Endodermal cell (in vitro differentiated cells): Measurements from ENCODE around the gene LSM14A. TPM values are rescaled to one million over a fixed set of nuclear protein-coding genes. Genes with fewer than 3 reads are reported as not detected.
A peak's percentile ranks its signal among the peaks of the same experiment; 100 is the strongest.

Experiments used
- DNase-seq: peaks from one replicate; pipeline ENCODE4 v3.0.0-alpha.2; 2017
- H3K27ac ChIP-seq: 2 replicates; pipeline ENCODE4 v1.5.1; 2013; ENCODE audit warnings: mild to moderate bottlenecking, low read depth, low read length, moderate library complexity
- H3K27me3 ChIP-seq: 2 replicates; pipeline ENCODE4 v1.6.1; 2013; ENCODE audit warnings: mild to moderate bottlenecking, low read length, moderate library complexity; ENCODE audit not compliant: insufficient read depth, control insufficient read depth, poor library complexity, severe bottlenecking
- H3K36me3 ChIP-seq: 2 replicates; pipeline ENCODE4 v1.7.0; 2013; ENCODE audit warnings: mild to moderate bottlenecking, low read length, moderate library complexity; ENCODE audit not compliant: control insufficient read depth, insufficient read depth
- H3K4me1 ChIP-seq: one replicate; pipeline ENCODE4 v1.7.0; 2013; ENCODE audit warnings: low read length; ENCODE audit not compliant: control insufficient read depth, insufficient read depth
- H3K4me3 ChIP-seq: 2 replicates; pipeline ENCODE4 v1.5.1; 2013; ENCODE audit warnings: mild to moderate bottlenecking, low read length, moderate library complexity
- H3K9ac ChIP-seq: 2 replicates; pipeline ENCODE4 v1.6.1; 2013; ENCODE audit warnings: mild to moderate bottlenecking, low read length, moderate library complexity; ENCODE audit not compliant: poor library complexity, severe bottlenecking; ENCODE audit errors: extremely low read depth
- H3K9me3 ChIP-seq: 2 replicates; pipeline ENCODE4 v1.6.1; 2013; ENCODE audit warnings: mild to moderate bottlenecking, low read length, moderate library complexity; ENCODE audit not compliant: control insufficient read depth
- H3K27ac Mint-ChIP-seq: 2 replicates; pipeline ENCODE4 v1.8.0; 2020; ENCODE audit warnings: mixed read lengths
- H3K27me3 Mint-ChIP-seq: 2 replicates; pipeline ENCODE4 v1.8.0; 2021; ENCODE audit warnings: mild to moderate bottlenecking, mixed read lengths; ENCODE audit not compliant: insufficient read depth
- H3K36me3 Mint-ChIP-seq: 2 replicates; pipeline ENCODE4 v1.8.0; 2020; ENCODE audit warnings: low read depth, mixed read lengths
- H3K4me1 Mint-ChIP-seq: 2 replicates; pipeline ENCODE4 v1.8.0; 2020; ENCODE audit warnings: mixed read lengths
- H3K4me3 Mint-ChIP-seq: 2 replicates; pipeline ENCODE4 v1.8.0; 2020; ENCODE audit warnings: mild to moderate bottlenecking, moderate library complexity, mixed read lengths
- H3K9me3 Mint-ChIP-seq: 2 replicates; pipeline ENCODE4 v1.8.0; 2020; ENCODE audit warnings: mild to moderate bottlenecking, mixed read lengths
- WGBS, 2 experiments: methylation state at CpG; one replicate each; pipeline versions ENCODE4 v1.1.5 to v1.1.7; 2013; ENCODE audit warnings: missing lambda C conversion rate in 2 of 2, mixed read lengths in 1 of 2; ENCODE audit not compliant: insufficient coverage in 1 of 2, insufficient read length in 1 of 2; 5-methylcytosine and 5-hydroxymethylcytosine counted together
- total RNA-seq, 2 donors: library from RNA; stranded (reverse); fragmentation: NEBNext Ultra II Directional in 1 of 2; extraction: Animal tissue kit (Norgen Biotek cat#: 25700) in 1 of 2; gene quantifications; 2 replicates in 1 of 2; 3 replicates in 1 of 2; pipeline ENCODE4 v1.2.1, GENCODE V29; 2021
- TF ChIP-seq, protein P1 (sequence below): fragments of 200-600 bp; sonication (generic); conservative IDR thresholded peaks from 2 replicates; pipeline ENCODE4 v1.5.0; 2021; ENCODE audit warnings: antibody characterized with exemption, mild to moderate bottlenecking

Gene LSM14A
- total RNA-seq, 2 donors from 2014 or later, result 188 to 192 TPM

- Mint-ChIP-seq H3K9me3 (no peaks in the 10 kb centered on the region), H3K36me3 (peaks cover 17% of the 10 kb centered on the region), H3K4me1 (peaks cover 18% of the 10 kb centered on the region), H3K27ac (no peak overlapping the region), H3K4me3 (no peak overlapping the region), H3K27me3 (no peaks in the 10 kb centered on the region)
- DNase-seq, result no peak
- TF ChIP-seq, protein P1, sequence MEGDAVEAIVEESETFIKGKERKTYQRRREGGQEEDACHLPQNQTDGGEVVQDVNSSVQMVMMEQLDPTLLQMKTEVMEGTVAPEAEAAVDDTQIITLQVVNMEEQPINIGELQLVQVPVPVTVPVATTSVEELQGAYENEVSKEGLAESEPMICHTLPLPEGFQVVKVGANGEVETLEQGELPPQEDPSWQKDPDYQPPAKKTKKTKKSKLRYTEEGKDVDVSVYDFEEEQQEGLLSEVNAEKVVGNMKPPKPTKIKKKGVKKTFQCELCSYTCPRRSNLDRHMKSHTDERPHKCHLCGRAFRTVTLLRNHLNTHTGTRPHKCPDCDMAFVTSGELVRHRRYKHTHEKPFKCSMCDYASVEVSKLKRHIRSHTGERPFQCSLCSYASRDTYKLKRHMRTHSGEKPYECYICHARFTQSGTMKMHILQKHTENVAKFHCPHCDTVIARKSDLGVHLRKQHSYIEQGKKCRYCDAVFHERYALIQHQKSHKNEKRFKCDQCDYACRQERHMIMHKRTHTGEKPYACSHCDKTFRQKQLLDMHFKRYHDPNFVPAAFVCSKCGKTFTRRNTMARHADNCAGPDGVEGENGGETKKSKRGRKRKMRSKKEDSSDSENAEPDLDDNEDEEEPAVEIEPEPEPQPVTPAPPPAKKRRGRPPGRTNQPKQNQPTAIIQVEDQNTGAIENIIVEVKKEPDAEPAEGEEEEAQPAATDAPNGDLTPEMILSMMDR, result peak; percentile 18
- Histone ChIP-seq H3K4me3 (no peak overlapping the region), H3K9me3 (peaks cover 5% of the 10 kb centered on the region), H3K27me3 (no peaks in the 10 kb centered on the region), H3K27ac (no peak overlapping the region), H3K9ac (no peak overlapping the region), H3K36me3 (peaks cover 13% of the 10 kb centered on the region), H3K4me1 (peaks cover 11% of the 10 kb centered on the region)
- 95% methylated on average over 1 of the region's 1 CpG; no CpG with 5 or more reads in 1 of the 2 experiments for WGBS, 2 experiments
Measured at GRCh38 chr19:34275705-34276104, 103.4 kb downstream of the LSM14A start.

DNA sequence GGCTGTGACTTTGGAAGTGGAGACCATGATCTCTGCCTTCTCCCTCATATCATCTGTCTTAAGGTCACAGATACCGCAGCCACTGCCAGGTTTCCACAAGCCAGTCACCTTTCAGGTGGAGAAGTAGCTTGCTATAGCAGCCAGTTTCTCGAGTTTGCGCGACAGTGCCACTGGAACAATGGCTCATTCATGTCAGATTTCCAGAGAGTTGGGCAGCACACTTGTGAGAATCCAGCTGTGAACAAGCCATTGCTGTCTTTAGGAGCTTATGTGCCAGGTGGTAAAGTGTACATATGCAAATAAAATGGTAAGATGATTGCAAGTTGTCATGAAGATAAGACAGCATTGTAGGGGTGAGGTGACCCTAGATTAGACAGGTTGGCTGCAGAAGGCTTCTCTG is 104.3 kb downstream of the LSM14A start:
- no peaks in the 10 kb centered on the region for H3K9me3 Mint-ChIP-seq
- H3K4me1 Mint-ChIP-seq, result peaks cover 18% of the 10 kb centered on the region

DNA sequence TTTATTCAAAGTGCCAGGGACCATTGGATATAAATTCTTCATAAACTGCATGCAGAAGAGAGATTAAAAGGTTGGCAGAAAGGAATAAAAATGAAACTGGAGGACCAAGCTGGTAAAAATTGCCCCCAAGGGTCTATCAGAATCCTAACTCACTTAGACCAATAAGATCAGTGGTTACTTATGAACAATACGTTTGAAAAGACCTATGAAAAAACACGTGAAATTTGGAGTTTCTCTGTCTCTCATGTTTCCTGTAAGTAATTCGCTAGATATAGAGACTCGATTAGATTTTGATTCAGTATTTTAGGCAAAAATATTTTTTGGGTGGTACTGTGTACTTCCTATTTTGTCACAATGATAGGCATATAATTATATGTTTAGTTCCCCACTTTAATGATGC is 104.9 kb downstream of the LSM14A start:
- no peak overlapping the region for H3K4me3 Mint-ChIP-seq
- H3K27me3 Mint-ChIP-seq, result no peaks in the 10 kb centered on the region
- DNase-seq, result no peak
- no peaks in the 10 kb centered on the region for H3K9me3 Mint-ChIP-seq
- Histone ChIP-seq H3K27ac (no peak overlapping the region), H3K36me3 (peaks cover 13% of the 10 kb centered on the region), H3K27me3 (no peaks in the 10 kb centered on the region), H3K9me3 (peaks cover 5% of the 10 kb centered on the region), H3K9ac (no peak overlapping the region), H3K4me3 (no peak overlapping the region), H3K4me1 (peaks cover 11% of the 10 kb centered on the region)
- 94 to 97% methylated on average over 3 to 4 of the region's 4 CpGs for WGBS, 2 experiments
- H3K27ac Mint-ChIP-seq, result no peak overlapping the region
- peaks cover 18% of the 10 kb centered on the region for H3K4me1 Mint-ChIP-seq
- TF ChIP-seq, protein P1, result no peak
- H3K36me3 Mint-ChIP-seq, result peaks cover 17% of the 10 kb centered on the region

More for the DNA sequence above, 104.3 kb downstream of the LSM14A start:
- Histone ChIP-seq H3K9ac (no peak overlapping the region), H3K4me1 (peaks cover 11% of the 10 kb centered on the region), H3K9me3 (peaks cover 5% of the 10 kb centered on the region), H3K27ac (peak overlapping the region; percentile 30), H3K27me3 (no peaks in the 10 kb centered on the region), H3K36me3 (peaks cover 13% of the 10 kb centered on the region), H3K4me3 (no peak overlapping the region)
- WGBS, 2 experiments, result 86 to 90% methylated on average over 3 to 4 of the region's 4 CpGs
- peaks cover 17% of the 10 kb centered on the region for H3K36me3 Mint-ChIP-seq
- no peak overlapping the region for H3K27ac Mint-ChIP-seq
- TF ChIP-seq, protein P1, result no peak
- no peaks in the 10 kb centered on the region for H3K27me3 Mint-ChIP-seq
- DNase-seq, result no peak
- H3K4me3 Mint-ChIP-seq, result no peak overlapping the region
